Retinal pigment epithelial cell (primary cell): Measurements from ENCODE around the gene LSG1.

Experiments
- DNase-seq: peaks from one replicate; pipeline ENCODE4 v3.0.0-alpha.2; 2010; ENCODE audit warnings: low read depth
- H3K4me3 ChIP-seq: 2 replicates; pipeline ENCODE4 v1.5.1; 2011; ENCODE audit warnings: mild to moderate bottlenecking, low read length, control low read depth, moderate library complexity
- TF ChIP-seq, protein P1 (sequence below): conservative IDR thresholded peaks from 2 replicates; pipeline ENCODE4 v1.5.1; 2011; ENCODE audit warnings: low read depth, low read length, control low read depth, inconsistent platforms

The LSG1 gene

DNA sequence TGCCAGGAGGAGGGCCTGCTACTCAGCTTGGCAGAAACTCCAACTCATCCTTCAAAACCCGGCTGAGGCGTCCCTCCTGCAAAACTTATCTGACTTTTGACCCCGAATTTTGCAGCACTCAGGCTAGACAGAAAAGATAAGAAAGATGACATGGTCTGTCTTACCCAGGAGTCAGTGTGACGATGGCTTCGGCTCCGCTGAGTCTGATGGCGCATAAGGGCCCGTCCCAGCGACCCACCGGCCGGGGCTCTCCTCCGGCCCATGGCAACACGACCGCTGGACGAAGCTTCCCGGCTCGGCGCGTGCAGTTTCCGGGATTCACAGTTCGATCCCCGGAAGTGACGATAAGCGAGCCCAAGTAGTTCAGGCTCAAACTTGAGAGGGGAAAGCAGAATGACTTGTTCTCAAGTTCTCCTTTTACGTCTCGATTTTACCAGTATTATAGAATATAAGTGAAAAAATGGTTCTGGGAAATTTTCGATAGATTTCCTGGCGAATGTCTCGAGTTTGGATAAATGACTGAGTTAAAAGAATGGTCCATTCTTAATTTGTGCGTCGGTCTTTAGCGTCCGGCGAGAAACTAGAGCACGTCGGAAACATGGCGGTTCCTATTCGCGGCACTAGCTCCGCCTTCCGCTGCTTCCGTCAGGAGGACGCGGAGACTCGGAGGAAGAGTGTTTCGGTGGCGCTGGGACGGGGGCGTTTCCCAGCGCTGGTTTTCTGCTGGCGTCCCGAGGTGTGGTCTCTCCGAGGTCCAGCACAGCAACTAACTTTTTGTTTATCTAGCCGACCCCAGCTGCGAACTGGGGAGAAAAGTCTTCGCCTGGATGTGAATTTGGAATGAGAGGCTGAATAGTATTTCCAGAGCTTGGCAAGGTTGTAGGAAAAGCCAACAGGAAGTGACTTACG lies at the start of gene LSG1:
TSS of gene LSG1 (minus strand) at position 292 of the 909 bp plus-strand sequence. CDS start at position 263, 29 bp downstream.
- peak; percentile 83 for DNase-seq
- TF ChIP-seq, protein P1, sequence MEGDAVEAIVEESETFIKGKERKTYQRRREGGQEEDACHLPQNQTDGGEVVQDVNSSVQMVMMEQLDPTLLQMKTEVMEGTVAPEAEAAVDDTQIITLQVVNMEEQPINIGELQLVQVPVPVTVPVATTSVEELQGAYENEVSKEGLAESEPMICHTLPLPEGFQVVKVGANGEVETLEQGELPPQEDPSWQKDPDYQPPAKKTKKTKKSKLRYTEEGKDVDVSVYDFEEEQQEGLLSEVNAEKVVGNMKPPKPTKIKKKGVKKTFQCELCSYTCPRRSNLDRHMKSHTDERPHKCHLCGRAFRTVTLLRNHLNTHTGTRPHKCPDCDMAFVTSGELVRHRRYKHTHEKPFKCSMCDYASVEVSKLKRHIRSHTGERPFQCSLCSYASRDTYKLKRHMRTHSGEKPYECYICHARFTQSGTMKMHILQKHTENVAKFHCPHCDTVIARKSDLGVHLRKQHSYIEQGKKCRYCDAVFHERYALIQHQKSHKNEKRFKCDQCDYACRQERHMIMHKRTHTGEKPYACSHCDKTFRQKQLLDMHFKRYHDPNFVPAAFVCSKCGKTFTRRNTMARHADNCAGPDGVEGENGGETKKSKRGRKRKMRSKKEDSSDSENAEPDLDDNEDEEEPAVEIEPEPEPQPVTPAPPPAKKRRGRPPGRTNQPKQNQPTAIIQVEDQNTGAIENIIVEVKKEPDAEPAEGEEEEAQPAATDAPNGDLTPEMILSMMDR = no peak
- peak within 1 kb of the TSS; percentile 93 for H3K4me3 ChIP-seq

DNA sequence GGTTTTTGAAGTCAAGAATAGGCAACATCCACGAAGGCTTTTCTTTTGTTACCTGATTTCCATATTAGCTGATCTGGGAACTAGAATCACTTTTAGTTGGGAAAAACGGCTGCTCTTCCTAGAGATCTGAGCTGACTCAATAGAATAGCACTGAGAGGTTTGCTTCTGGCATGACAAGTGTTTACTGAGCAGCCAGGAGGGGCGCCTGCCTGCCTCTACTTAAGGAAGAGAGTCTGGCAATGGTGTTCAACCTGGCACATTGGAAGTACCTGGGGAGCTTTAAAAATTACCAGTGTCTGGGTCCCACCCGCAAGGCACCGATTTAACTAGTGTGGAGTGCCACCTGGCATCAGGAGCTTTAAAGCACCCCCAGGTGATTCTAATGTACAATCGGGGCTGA lies 48.1 kb upstream of the LSG1 start:
- no peak overlapping the region for H3K4me3 ChIP-seq
- TF ChIP-seq, protein P1 = no peak
- DNase-seq = no peak

DNA sequence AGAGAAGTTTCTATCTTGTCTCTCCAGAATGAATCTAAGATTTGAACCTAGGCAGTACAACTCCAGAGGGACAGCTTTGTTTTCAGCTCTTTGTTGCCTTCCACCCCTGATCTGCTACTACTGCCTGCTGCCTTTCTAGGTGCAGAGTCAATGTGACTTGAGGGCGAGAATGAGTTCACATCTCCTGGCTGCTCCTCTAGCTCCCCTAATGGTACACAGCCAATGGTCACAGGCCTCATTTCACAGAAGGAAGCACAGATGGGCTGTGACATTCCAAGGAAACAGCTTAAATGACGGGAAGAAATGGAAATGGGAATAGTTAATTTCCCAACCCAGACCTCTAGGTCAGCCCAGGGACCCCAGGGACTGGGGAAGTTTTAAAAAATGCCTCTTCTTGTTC lies 46.1 kb upstream of the LSG1 start:
- no peak overlapping the region for H3K4me3 ChIP-seq
- no peak for DNase-seq
- TF ChIP-seq, protein P1 = no peak

DNA sequence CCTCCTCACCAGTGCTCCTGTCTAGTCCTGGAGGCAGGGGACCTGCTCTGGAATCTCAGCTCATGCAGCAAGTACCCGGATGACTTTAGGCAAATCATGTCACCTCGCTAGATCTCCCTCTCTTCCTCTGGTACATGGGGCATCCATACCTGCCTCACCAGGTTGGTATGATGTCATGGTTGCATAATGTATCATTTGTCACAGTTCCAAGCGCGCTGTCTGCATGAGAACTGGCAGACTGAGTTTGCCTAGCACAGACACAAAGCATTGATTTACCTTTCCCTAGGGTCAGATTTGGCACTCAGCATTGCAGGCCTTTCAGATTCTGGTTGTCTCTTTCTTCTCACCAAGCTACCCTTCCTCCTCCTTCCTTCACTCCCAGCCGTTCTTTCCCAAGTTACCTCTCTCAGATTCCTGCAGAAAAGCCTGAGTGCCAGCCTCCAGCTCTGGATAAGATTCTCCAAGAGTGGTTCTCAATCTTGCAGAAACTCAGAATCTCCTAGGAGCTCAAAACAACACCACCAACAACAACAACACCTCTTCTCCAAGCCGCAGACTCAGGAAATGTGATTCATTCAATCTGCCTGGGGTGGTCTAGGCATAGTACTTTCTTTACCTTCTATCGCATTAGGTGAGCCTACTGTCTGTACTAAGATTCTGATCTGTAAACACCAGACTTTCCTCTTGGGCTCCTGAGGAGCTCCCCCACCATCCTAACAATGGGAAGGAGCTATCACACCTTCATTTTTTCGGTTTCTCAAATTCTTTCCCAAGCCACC lies 43.2 kb upstream of the LSG1 start:
- TF ChIP-seq, protein P1 = no peak
- H3K4me3 ChIP-seq = no peak overlapping the region
- DNase-seq = no peak

DNA sequence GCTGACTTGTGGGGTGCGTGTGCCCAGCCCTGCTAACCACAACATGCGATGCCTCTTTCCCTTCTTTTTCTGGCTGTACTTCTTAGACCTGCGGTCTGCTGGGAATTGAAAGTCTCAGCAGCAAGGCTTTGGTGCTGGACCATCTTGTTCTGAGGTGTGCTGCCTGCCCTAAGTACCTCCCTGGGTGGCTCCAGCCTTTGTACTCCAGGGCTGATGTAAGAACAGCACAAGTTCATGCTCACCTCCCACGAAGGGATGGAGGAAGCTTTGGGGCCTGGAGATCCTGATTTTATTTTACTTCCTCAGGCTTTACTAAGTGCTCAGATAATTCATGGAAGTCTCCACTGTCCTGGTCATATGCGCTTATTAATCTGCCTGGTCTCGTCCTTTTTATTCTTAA lies 42.6 kb upstream of the LSG1 start:
- TF ChIP-seq, protein P1 = no peak

DNA sequence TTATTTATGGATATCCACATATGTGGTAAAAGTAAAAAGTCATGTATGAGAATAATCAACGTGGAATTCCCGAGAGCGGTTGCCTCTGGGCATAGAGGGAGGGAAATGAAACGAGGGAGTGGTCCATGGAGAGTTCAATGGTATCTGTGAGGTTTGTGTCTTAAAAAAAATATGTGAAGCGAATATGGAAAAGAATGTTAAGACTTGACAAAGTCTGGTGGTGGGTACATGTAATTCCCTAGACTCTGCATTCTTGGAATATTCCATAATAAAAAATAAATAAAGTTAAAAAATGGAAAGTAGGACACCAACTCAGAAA lies 42.1 kb upstream of the LSG1 start:
- no peak for DNase-seq
- TF ChIP-seq, protein P1 = no peak
- no peak overlapping the region for H3K4me3 ChIP-seq

More for the DNA sequence above, 42.6 kb upstream of the LSG1 start:
- no peak overlapping the region for H3K4me3 ChIP-seq
- no peak for DNase-seq
